Measurements from ENCODE around the gene HMGB3.

- no peak for TF ChIP-seq EZH2 (IDR thresholded peaks at IDR 0.05; ENCODE audit: low read depth, unreplicated experiment)
- no peak for TF ChIP-seq CTCF (conservative IDR thresholded peaks at IDR 0.05; ENCODE audit: low read depth in 2 of 2)
- no peak for TF ChIP-seq POLR2AphosphoS5 (IDR thresholded peaks at IDR 0.05; ENCODE audit: low read depth)
Observed at GRCh38 chrX:150955590-150955989, 27.5 kb upstream of the HMGB3 start.

All from GM23338 (cell line).